ENCODE results near the gene SPNS3.

GRCh38 chr17:4475463-4475862 lies 41.7 kb downstream of the SPNS3 start:
- TF ChIP-seq CTCF (IDR thresholded peaks at IDR 0.05; ENCODE audit: poor library complexity): no peak
- no peak for TF ChIP-seq EZH2 (IDR thresholded peaks at IDR 0.05; ENCODE audit: borderline replicate concordance)
- TF ChIP-seq EZH2phosphoT487 (IDR thresholded peaks at IDR 0.05; ENCODE audit: low read depth, severe bottlenecking, unreplicated experiment): no peak

All from hepatocyte (in vitro differentiated cells).